ENCODE measurements around the gene ZMIZ1. TPM values are rescaled to one million over a fixed set of nuclear protein-coding genes. Genes with fewer than 3 reads are reported as not detected.
A peak's percentile ranks its signal among the peaks of the same experiment; 100 is the strongest.

The ZMIZ1 gene
- polyA plus RNA-seq, 3 donors: 3.3 to 64.6 (median 8.9) TPM

GRCh38 chr10:79236433-79236765, 167.6 kb downstream of the ZMIZ1 start:
- Histone ChIP-seq H3K9ac (ENCODE audit: insufficient read depth, low read length, poor library complexity, severe bottlenecking) (no peak overlapping the region), H3K27me3 (ENCODE audit: control insufficient read depth in 2 of 2, insufficient read depth in 2 of 2, low read length in 2 of 2) (no peaks in the 10 kb centered on the region), H3K27ac (ENCODE audit: low read depth in 1 of 2, low read length in 2 of 2) (peak overlapping the region in 1 of 2 donors; percentile 10), H2AFZ (ENCODE audit: insufficient read depth, low read depth, low read length, poor library complexity, severe bottlenecking) (no peak overlapping the region), H3K4me3 (replicated peaks in 1 of 3; ENCODE audit: low read depth in 2 of 3, low read length in 3 of 3) (no peak overlapping the region), H3K4me2 (replicated peaks; ENCODE audit: extremely low read depth, low read length, poor library complexity, severe bottlenecking) (no peak overlapping the region), H3K4me1 (ENCODE audit: control insufficient read depth in 1 of 2, insufficient read depth in 2 of 2, low read length in 2 of 2) (peaks cover 45 to 56% of the 10 kb centered on the region in 2 donors), H4K20me1 (ENCODE audit: insufficient read depth, low read length) (peaks cover 72% of the 10 kb centered on the region), H3K9me3 (replicated peaks in 1 of 2; ENCODE audit: control insufficient read depth in 1 of 2, insufficient read depth in 1 of 2, low read length in 2 of 2) (no peaks in the 10 kb centered on the region), H3K36me3 (replicated peaks in 1 of 2; ENCODE audit: control insufficient read depth in 1 of 2, insufficient read depth in 2 of 2, low read length in 2 of 2) (peaks cover 8 to 47% of the 10 kb centered on the region in 2 donors), H3K79me2 (ENCODE audit: insufficient read depth, low read length) (peaks cover 10% of the 10 kb centered on the region)
- intact Hi-C loops (cut with micrococcal nuclease): loop anchor here in 1 of 2 donors (5.0 kb wide), 1 partner anchor 36 kb away; no protein-coding TSS in a partner anchor
- Mint-ChIP-seq H3K4me1 (peaks cover 63% of the 10 kb centered on the region), H3K4me3 (no peak overlapping the region), H3K27ac (peak overlapping the region in 2 of 7 donors; percentile 87 to 95), H3K27me3 (ENCODE audit: low read depth in 3 of 3) (peaks cover 0 to 2% (median 0%) of the 10 kb centered on the region in 3 donors), H3K9me3 (peaks cover 0 to 3% (median 0%) of the 10 kb centered on the region in 7 donors), H3K36me3 (peaks cover 71 to 83% of the 10 kb centered on the region in 2 donors)
- 76% methylated on average over 9 of the region's 9 CpGs for WGBS (ENCODE audit: insufficient coverage)
- no peak for DNase-seq
- no peak for TF ChIP-seq CTCF (IDR thresholded peaks at IDR 0.05)

- H3K36me3 Mint-ChIP-seq: peaks cover 64 to 73% of the 10 kb centered on the region in 2 donors
- no peak for TF ChIP-seq CTCF (IDR thresholded peaks at IDR 0.05)
- H3K9me3 Mint-ChIP-seq: peaks cover 0 to 3% (median 0%) of the 10 kb centered on the region in 7 donors
- no peaks in the 10 kb centered on the region for H3K27me3 ChIP-seq (ENCODE audit: control insufficient read depth in 2 of 2, insufficient read depth in 2 of 2, low read length in 2 of 2)
- H3K9me3 ChIP-seq (replicated peaks in 1 of 2; ENCODE audit: control insufficient read depth in 1 of 2, insufficient read depth in 1 of 2, low read length in 2 of 2): no peaks in the 10 kb centered on the region
- intact Hi-C loops (cut with micrococcal nuclease): loop anchor here (2.0 to 5.0 kb wide), 2 partner anchors 35 to 57 kb away; no protein-coding TSS in a partner anchor
- peak overlapping the region; percentile 75 to 95 (median 87) for H3K27ac Mint-ChIP-seq
- peak in 1 of 3 donors; percentile 35 for DNase-seq
- peak overlapping the region in 1 of 2 donors; percentile 70 for H3K27ac ChIP-seq (ENCODE audit: low read depth in 1 of 2, low read length in 2 of 2)
- no peak overlapping the region for H2AFZ ChIP-seq (ENCODE audit: insufficient read depth, low read depth, low read length, poor library complexity, severe bottlenecking)
- WGBS (ENCODE audit: insufficient coverage): 51% methylated on average over 10 of the region's 12 CpGs
- no peak overlapping the region for H3K4me3 ChIP-seq (replicated peaks in 1 of 3; ENCODE audit: low read depth in 2 of 3, low read length in 3 of 3)
- H3K4me1 ChIP-seq (ENCODE audit: control insufficient read depth in 1 of 2, insufficient read depth in 2 of 2, low read length in 2 of 2): peaks cover 52 to 64% of the 10 kb centered on the region in 2 donors
- peaks cover 60% of the 10 kb centered on the region for H4K20me1 ChIP-seq (ENCODE audit: insufficient read depth, low read length)
- H3K4me3 Mint-ChIP-seq: peak overlapping the region in 1 of 2 donors; percentile 20
- H3K27me3 Mint-ChIP-seq (ENCODE audit: low read depth in 3 of 3): peaks cover 0 to 2% (median 0%) of the 10 kb centered on the region in 3 donors
- H3K79me2 ChIP-seq (ENCODE audit: insufficient read depth, low read length): peaks cover 17% of the 10 kb centered on the region
- H3K4me1 Mint-ChIP-seq: peaks cover 67% of the 10 kb centered on the region
- H3K36me3 ChIP-seq (replicated peaks in 1 of 2; ENCODE audit: control insufficient read depth in 1 of 2, insufficient read depth in 2 of 2, low read length in 2 of 2): peaks cover 7 to 35% of the 10 kb centered on the region in 2 donors
- H3K4me2 ChIP-seq (replicated peaks; ENCODE audit: extremely low read depth, low read length, poor library complexity, severe bottlenecking): no peak overlapping the region
- H3K9ac ChIP-seq (ENCODE audit: insufficient read depth, low read length, poor library complexity, severe bottlenecking): no peak overlapping the region
These were observed 168.8 kb downstream of the ZMIZ1 start for GRCh38 chr10:79237454-79238157.
